Ishikawa (cell line): Measurements from ENCODE around the gene KCNQ5.

Experiments used
- CEBPB ChIP-seq: IDR thresholded peaks from 2 replicates; pipeline ENCODE4 v1.6.1; 2012
- CREB1 ChIP-seq: IDR thresholded peaks from 2 replicates; pipeline ENCODE4 v1.6.1; 2012; ENCODE audit warnings: low read depth
- EGR1 ChIP-seq: IDR thresholded peaks from 2 replicates; pipeline ENCODE4 v1.6.1; 2012
- EP300 ChIP-seq: IDR thresholded peaks from 2 replicates; pipeline ENCODE4 v1.6.1; 2012; ENCODE audit warnings: borderline replicate concordance
- FOXM1 ChIP-seq: IDR thresholded peaks from 2 replicates; pipeline ENCODE4 v1.6.1; 2012; ENCODE audit warnings: low read depth, borderline replicate concordance
- NFIC ChIP-seq: IDR thresholded peaks from 2 replicates; pipeline ENCODE4 v1.6.1; 2012
- RAD21 ChIP-seq: IDR thresholded peaks from 2 replicates; pipeline ENCODE4 v1.6.1; 2012; ENCODE audit warnings: low read depth
- TAF1 ChIP-seq: IDR thresholded peaks from 2 replicates; pipeline ENCODE4 v1.6.1; 2012; ENCODE audit warnings: low read depth, mild to moderate bottlenecking
- TCF12 ChIP-seq: IDR thresholded peaks from 2 replicates; pipeline ENCODE4 v1.6.1; 2012; ENCODE audit warnings: low read depth
- TEAD4 ChIP-seq: IDR thresholded peaks from 2 replicates; pipeline ENCODE4 v1.6.1; 2012
- YY1 ChIP-seq: IDR thresholded peaks from 2 replicates; pipeline ENCODE4 v1.6.1; 2012; ENCODE audit warnings: low read depth
- ZBTB7A ChIP-seq: IDR thresholded peaks from 2 replicates; pipeline ENCODE4 v1.6.1; 2012; ENCODE audit warnings: low read depth
- TF ChIP-seq, protein P1 (sequence below): IDR thresholded peaks from 2 replicates; pipeline ENCODE4 v1.6.1; 2012
- TF ChIP-seq, protein P2 (sequence below): IDR thresholded peaks from 2 replicates; pipeline ENCODE4 v1.6.1; 2012
- TF ChIP-seq, protein P3 (sequence below): IDR thresholded peaks from 2 replicates; pipeline ENCODE4 v1.6.1; 2012; ENCODE audit warnings: low read depth, mild to moderate bottlenecking

Gene KCNQ5

DNA sequence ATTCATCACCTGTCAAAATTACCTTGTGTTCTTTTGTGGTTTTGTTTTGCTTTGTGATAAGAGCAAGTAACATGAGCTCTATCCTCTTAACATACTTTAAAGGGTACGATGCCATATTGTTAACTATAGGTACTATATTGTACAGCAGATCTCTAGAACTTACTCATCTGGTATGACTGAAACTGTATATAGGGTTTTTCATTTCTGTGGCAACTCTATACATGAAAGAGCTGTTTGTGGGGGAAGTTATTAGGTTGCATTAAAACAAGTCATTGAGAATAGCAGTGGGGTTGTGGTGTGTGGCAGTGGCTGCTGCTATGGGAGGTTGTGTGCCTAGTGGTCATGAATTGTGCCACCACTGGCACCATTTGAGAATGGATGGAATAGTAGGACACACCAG is 268.4 kb downstream of the KCNQ5 start:
- TF ChIP-seq, protein P1, sequence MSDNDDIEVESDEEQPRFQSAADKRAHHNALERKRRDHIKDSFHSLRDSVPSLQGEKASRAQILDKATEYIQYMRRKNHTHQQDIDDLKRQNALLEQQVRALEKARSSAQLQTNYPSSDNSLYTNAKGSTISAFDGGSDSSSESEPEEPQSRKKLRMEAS: no peak
- TF ChIP-seq, protein P2, sequence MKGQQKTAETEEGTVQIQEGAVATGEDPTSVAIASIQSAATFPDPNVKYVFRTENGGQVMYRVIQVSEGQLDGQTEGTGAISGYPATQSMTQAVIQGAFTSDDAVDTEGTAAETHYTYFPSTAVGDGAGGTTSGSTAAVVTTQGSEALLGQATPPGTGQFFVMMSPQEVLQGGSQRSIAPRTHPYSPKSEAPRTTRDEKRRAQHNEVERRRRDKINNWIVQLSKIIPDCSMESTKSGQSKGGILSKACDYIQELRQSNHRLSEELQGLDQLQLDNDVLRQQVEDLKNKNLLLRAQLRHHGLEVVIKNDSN: no peak
- TF ChIP-seq, protein P3, sequence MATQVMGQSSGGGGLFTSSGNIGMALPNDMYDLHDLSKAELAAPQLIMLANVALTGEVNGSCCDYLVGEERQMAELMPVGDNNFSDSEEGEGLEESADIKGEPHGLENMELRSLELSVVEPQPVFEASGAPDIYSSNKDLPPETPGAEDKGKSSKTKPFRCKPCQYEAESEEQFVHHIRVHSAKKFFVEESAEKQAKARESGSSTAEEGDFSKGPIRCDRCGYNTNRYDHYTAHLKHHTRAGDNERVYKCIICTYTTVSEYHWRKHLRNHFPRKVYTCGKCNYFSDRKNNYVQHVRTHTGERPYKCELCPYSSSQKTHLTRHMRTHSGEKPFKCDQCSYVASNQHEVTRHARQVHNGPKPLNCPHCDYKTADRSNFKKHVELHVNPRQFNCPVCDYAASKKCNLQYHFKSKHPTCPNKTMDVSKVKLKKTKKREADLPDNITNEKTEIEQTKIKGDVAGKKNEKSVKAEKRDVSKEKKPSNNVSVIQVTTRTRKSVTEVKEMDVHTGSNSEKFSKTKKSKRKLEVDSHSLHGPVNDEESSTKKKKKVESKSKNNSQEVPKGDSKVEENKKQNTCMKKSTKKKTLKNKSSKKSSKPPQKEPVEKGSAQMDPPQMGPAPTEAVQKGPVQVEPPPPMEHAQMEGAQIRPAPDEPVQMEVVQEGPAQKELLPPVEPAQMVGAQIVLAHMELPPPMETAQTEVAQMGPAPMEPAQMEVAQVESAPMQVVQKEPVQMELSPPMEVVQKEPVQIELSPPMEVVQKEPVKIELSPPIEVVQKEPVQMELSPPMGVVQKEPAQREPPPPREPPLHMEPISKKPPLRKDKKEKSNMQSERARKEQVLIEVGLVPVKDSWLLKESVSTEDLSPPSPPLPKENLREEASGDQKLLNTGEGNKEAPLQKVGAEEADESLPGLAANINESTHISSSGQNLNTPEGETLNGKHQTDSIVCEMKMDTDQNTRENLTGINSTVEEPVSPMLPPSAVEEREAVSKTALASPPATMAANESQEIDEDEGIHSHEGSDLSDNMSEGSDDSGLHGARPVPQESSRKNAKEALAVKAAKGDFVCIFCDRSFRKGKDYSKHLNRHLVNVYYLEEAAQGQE: no peak
- no peak for TF ChIP-seq EGR1
- TF ChIP-seq ZBTB7A: no peak
- no peak for TF ChIP-seq CEBPB
- TF ChIP-seq FOXM1: no peak
- TF ChIP-seq RAD21: no peak
- no peak for TF ChIP-seq TEAD4
- TF ChIP-seq TAF1: no peak
- no peak for TF ChIP-seq TCF12
- TF ChIP-seq CREB1: no peak
- TF ChIP-seq NFIC: no peak

DNA sequence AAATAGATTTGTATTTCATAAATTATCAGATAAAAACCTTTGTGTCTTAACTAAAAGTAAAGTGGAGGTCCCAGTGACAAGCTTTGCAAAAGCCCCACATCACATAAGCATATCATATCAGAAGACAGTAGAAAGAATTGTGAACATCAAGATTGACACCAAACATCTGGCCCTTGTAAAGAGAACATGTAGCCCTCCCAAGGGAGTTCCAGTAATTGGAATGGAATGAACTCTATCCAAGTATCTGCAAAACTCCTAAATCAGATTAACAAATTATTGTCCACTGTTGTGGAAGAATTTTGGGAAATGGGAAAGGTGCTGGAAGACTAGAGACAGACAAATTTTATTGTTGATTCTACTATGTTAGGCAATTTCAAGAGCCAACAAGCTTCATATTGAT is 268.8 kb downstream of the KCNQ5 start:
- TF ChIP-seq ZBTB7A (no peak), EP300 (no peak), YY1 (no peak), CREB1 (no peak), TAF1 (no peak), NFIC (no peak), RAD21 (no peak), TCF12 (no peak), CEBPB (no peak), FOXM1 (no peak), EGR1 (no peak), TEAD4 (no peak)
- TF ChIP-seq, protein P3: no peak
- TF ChIP-seq, protein P1: no peak
- TF ChIP-seq, protein P2: no peak

DNA sequence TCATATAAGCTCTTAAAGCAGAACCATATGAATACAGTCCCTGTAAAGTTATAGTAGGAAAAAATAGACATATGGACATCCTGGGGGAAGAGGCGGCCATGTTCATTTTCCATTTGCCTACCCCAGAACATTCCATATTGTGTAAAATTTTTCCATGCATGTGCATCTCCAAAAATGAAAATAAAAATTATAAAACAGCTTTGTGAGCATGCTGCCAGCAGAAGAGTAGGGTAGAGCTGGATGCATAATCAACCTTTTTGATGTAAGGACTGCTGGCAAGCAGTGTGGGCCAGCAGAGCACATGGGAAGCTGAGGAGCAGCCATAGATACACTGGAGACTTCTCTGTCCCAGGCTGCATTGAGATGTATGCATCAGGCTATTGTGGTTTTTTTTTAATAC is 271.0 kb downstream of the KCNQ5 start:
- TF ChIP-seq NFIC (no peak), TCF12 (no peak)
- TF ChIP-seq, protein P1: no peak

DNA sequence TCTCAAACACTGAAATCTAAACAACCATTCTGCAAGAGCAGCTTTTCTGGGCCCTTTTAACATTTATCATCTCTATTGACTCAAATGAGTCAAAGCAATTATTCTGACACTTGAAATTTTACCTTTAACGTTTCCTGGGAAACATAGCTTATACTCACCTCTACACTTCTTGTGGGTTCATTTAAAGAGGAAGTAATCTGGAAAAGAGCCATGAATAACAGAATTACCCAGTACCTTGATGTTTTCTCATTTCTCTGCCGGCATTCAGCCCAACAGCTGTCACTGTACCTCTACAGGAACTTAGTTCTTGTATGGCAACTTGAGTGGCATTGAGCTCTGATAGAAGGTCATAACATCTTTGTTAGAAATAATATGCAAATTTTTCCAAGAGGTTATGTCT is 272.2 kb downstream of the KCNQ5 start:
- TF ChIP-seq, protein P1: no peak
- no peak for TF ChIP-seq TEAD4
- no peak for TF ChIP-seq TCF12
- no peak for TF ChIP-seq RAD21
- TF ChIP-seq, protein P2: no peak
- no peak for TF ChIP-seq FOXM1
- TF ChIP-seq YY1: no peak
- TF ChIP-seq, protein P3: no peak
- no peak for TF ChIP-seq CREB1
- no peak for TF ChIP-seq CEBPB
